ENCODE data around the gene PSMA7. TPM values are rescaled to one million over a fixed set of nuclear protein-coding genes. Genes with fewer than 3 reads are reported as not detected.

Gene PSMA7
- polyA plus RNA-seq, 12 donors, result 101 to 259 (median 145) TPM; not detected in 1

- no peak for DNase-seq
Observed at GRCh38 chr20:62097881-62098407, 45.2 kb downstream of the PSMA7 start.

GRCh38 chr20:62096421-62097380 lies 46.5 kb downstream of the PSMA7 start:
- no peak for DNase-seq

- no peak for DNase-seq
Observed at GRCh38 chr20:62089393-62089792, 53.8 kb downstream of the PSMA7 start.

GRCh38 chr20:62088258-62089127 lies 54.7 kb downstream of the PSMA7 start:
- no peak for DNase-seq

GRCh38 chr20:62087632-62088031 lies 55.6 kb downstream of the PSMA7 start:
- no peak for DNase-seq

GRCh38 chr20:62087227-62087626 lies 56.0 kb downstream of the PSMA7 start:
- no peak for DNase-seq

Other genes with a start within 250 kb of the PSMA7 start
- 10 to 100 TPM in 11 of 12 donors, not detected in 1; 10.4 to 23.8 (median 12.3) TPM for gene TAF4, start 77.5 kb downstream of the PSMA7 start, polyA plus RNA-seq (ENCODE audit: insufficient read length in 12 of 12)
- 10 to 100 TPM in 11 of 12 donors, not detected in 1; 57.4 to 98.9 (median 75.7) TPM for gene LSM14B, start 20.9 kb downstream of the PSMA7 start, polyA plus RNA-seq (ENCODE audit: insufficient read length in 12 of 12)
- gene SS18L1, start 375 bp upstream of the PSMA7 start, polyA plus RNA-seq (ENCODE audit: insufficient read length in 12 of 12), result 10 to 100 TPM in 11 of 12 donors, not detected in 1; 13.5 to 21.0 (median 15.7) TPM
- gene MTG2, start 39.6 kb upstream of the PSMA7 start, polyA plus RNA-seq (ENCODE audit: insufficient read length in 12 of 12), result 10 to 100 TPM in 11 of 12 donors, not detected in 1; 22.7 to 56.3 (median 26.8) TPM
- 1 to 10 TPM in 5 of 12 donors, under 1 TPM in 4, not detected in 3; 0.21 to 2.5 (median 1.3) TPM for gene HRH3, start 76.9 kb upstream of the PSMA7 start, polyA plus RNA-seq (ENCODE audit: insufficient read length in 12 of 12)
- gene OSBPL2, start 95.1 kb upstream of the PSMA7 start, polyA plus RNA-seq (ENCODE audit: insufficient read length in 12 of 12), result 10 to 100 TPM in 11 of 12 donors, not detected in 1; 24.1 to 43.3 (median 30.6) TPM
- 10 to 100 TPM in 11 of 12 donors, not detected in 1; 37.5 to 62.4 (median 46.7) TPM for gene ADRM1, start 159.6 kb upstream of the PSMA7 start, polyA plus RNA-seq (ENCODE audit: insufficient read length in 12 of 12)
- 100 to 1,000 TPM in 2 of 12 donors, 10 to 100 TPM in 10; 43.3 to 663 (median 58.4) TPM for gene LAMA5, start 223.9 kb upstream of the PSMA7 start, polyA plus RNA-seq (ENCODE audit: insufficient read length in 12 of 12)
- gene RPS21, start 243.7 kb upstream of the PSMA7 start, polyA plus RNA-seq (ENCODE audit: insufficient read length in 12 of 12), result 1,000 to 10,000 TPM in 8 of 12 donors, 100 to 1,000 TPM in 3, not detected in 1; 692 to 1,144 (median 1,032) TPM